ENCODE measurements around the gene FIBP.
A peak's percentile ranks its signal among the peaks of the same experiment; 100 is the strongest.

The FIBP gene

GRCh38 chr11:65887723-65888162 lies 528 bp downstream of the FIBP start:
- no peak for DNase-seq

- no peak for DNase-seq
Observed at GRCh38 chr11:65886826-65887722, 1.2 kb downstream of the FIBP start.

- DNase-seq: no peak
Observed at GRCh38 chr11:65885808-65886536, 2.3 kb downstream of the FIBP start.

- no peak for DNase-seq
Observed at GRCh38 chr11:65885231-65885630, 3.0 kb downstream of the FIBP start.

GRCh38 chr11:65884716-65885092 lies 3.6 kb downstream of the FIBP start:
- DNase-seq: peak; percentile 85

- no peak for DNase-seq
Observed at GRCh38 chr11:65883786-65884715, 4.2 kb downstream of the FIBP start.

- DNase-seq: no peak
Observed at GRCh38 chr11:65883058-65883761, 5.1 kb downstream of the FIBP start.

- DNase-seq: no peak
Observed at GRCh38 chr11:65882120-65883057, 5.9 kb downstream of the FIBP start.

GRCh38 chr11:65880844-65881421 lies 7.3 kb downstream of the FIBP start:
- DNase-seq: no peak

- DNase-seq: no peak
Observed at GRCh38 chr11:65880027-65880426, 8.2 kb downstream of the FIBP start.

- DNase-seq: peak; percentile 53
Observed at GRCh38 chr11:65879617-65880016, 8.7 kb downstream of the FIBP start, which contains the start of gene CTSW. TSS of gene CTSW (plus strand) at chr11:65879837. CDS start at chr11:65879855, 18 bp downstream.

GRCh38 chr11:65873318-65874156 lies 14.7 kb downstream of the FIBP start:
- peak; percentile 96 for DNase-seq

GRCh38 chr11:65872586-65873317 lies 15.5 kb downstream of the FIBP start, which contains the start of gene EFEMP2:
TSS of gene EFEMP2 (minus strand) at chr11:65872800. CDS start at chr11:65872354, 446 bp downstream.
- no peak for DNase-seq

GRCh38 chr11:65871811-65872548 lies 16.3 kb downstream of the FIBP start:
- no peak for DNase-seq

GRCh38 chr11:65870706-65871681 lies 17.3 kb downstream of the FIBP start:
- DNase-seq: no peak

- no peak for DNase-seq
Observed at GRCh38 chr11:65870307-65870658, 18.0 kb downstream of the FIBP start.
